Mesothelial cell of epicardium (in vitro differentiated cells): Measurements from ENCODE around the gene CFAP77. TPM values are rescaled to one million over a fixed set of nuclear protein-coding genes. Genes with fewer than 3 reads are reported as not detected.

Source experiments
- DNase-seq, 2 experiments: peaks; one replicate each; pipeline ENCODE4 v3.0.0; 2021; ENCODE audit warnings: low spot score in 2 of 2; ENCODE audit not compliant: unreplicated experiment in 2 of 2
- H3K27ac Mint-ChIP-seq: 2 replicates; pipeline ENCODE4 v1.8.0; 2021; ENCODE audit warnings: mixed read lengths
- H3K27me3 Mint-ChIP-seq: 2 replicates; pipeline ENCODE4 v1.8.0; 2021; ENCODE audit warnings: low read depth, mixed read lengths
- H3K36me3 Mint-ChIP-seq: 2 replicates; pipeline ENCODE4 v1.8.0; 2021; ENCODE audit warnings: mixed read lengths
- H3K4me1 Mint-ChIP-seq: 2 replicates; pipeline ENCODE4 v1.8.0; 2021; ENCODE audit warnings: mixed read lengths
- H3K4me3 Mint-ChIP-seq: 2 replicates; pipeline ENCODE4 v1.8.0; 2021; ENCODE audit warnings: mild to moderate bottlenecking, moderate library complexity, mixed read lengths
- H3K9me3 Mint-ChIP-seq: 2 replicates; pipeline ENCODE4 v1.8.0; 2021; ENCODE audit warnings: mixed read lengths
- total RNA-seq: library from RNA; stranded (reverse); gene quantifications from 3 replicates; pipeline ENCODE4 v1.2.1, GENCODE V29; 2021
- TF ChIP-seq, protein P1 (sequence below): fragments of 200-600 bp; sonication (generic); IDR thresholded peaks from one replicate; pipeline ENCODE4 v1.5.0; 2021; ENCODE audit warnings: antibody characterized with exemption; ENCODE audit not compliant: unreplicated experiment

Gene CFAP77
- total RNA-seq, 1 donor from 2014 or later = not detected

GRCh38 chr9:132577119-132577518 lies 167.1 kb downstream of the CFAP77 start:
- no peak for DNase-seq
- TF ChIP-seq, protein P1, sequence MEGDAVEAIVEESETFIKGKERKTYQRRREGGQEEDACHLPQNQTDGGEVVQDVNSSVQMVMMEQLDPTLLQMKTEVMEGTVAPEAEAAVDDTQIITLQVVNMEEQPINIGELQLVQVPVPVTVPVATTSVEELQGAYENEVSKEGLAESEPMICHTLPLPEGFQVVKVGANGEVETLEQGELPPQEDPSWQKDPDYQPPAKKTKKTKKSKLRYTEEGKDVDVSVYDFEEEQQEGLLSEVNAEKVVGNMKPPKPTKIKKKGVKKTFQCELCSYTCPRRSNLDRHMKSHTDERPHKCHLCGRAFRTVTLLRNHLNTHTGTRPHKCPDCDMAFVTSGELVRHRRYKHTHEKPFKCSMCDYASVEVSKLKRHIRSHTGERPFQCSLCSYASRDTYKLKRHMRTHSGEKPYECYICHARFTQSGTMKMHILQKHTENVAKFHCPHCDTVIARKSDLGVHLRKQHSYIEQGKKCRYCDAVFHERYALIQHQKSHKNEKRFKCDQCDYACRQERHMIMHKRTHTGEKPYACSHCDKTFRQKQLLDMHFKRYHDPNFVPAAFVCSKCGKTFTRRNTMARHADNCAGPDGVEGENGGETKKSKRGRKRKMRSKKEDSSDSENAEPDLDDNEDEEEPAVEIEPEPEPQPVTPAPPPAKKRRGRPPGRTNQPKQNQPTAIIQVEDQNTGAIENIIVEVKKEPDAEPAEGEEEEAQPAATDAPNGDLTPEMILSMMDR = no peak
- peaks cover 3% of the 10 kb centered on the region for H3K4me1 Mint-ChIP-seq
- peaks cover 87% of the 10 kb centered on the region for H3K27me3 Mint-ChIP-seq
- H3K36me3 Mint-ChIP-seq = no peaks in the 10 kb centered on the region
- no peaks in the 10 kb centered on the region for H3K9me3 Mint-ChIP-seq
- H3K27ac Mint-ChIP-seq = no peak overlapping the region
- H3K4me3 Mint-ChIP-seq = no peak overlapping the region

GRCh38 chr9:132578367-132578932 lies 168.4 kb downstream of the CFAP77 start:
- no peak overlapping the region for H3K4me3 Mint-ChIP-seq
- H3K4me1 Mint-ChIP-seq = peaks cover 3% of the 10 kb centered on the region
- TF ChIP-seq, protein P1 = no peak
- no peaks in the 10 kb centered on the region for H3K9me3 Mint-ChIP-seq
- peaks cover 88% of the 10 kb centered on the region for H3K27me3 Mint-ChIP-seq
- no peak overlapping the region for H3K27ac Mint-ChIP-seq
- H3K36me3 Mint-ChIP-seq = no peaks in the 10 kb centered on the region
- DNase-seq = no peak

DNA sequence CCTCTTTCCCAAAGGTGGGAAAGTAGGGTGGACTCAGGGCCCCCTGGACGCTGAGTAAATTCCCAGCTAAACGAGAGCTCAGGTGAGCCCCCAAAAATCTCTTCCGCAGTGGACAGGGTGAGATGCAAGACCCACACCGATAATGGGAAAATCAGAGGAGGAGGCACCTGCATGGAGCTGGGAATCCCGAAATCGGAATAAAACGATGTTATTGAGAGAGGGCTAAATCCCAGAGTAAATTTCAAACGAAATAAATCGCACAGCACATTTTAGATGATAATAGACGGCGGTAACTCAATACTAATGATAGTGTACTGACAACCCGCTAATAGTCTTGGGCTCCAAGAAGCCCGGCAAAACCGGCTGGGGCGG lies 169.4 kb downstream of the CFAP77 start:
- Mint-ChIP-seq H3K27me3 (peaks cover 93% of the 10 kb centered on the region), H3K36me3 (no peaks in the 10 kb centered on the region), H3K4me3 (no peak overlapping the region), H3K4me1 (peaks cover 3% of the 10 kb centered on the region), H3K27ac (no peak overlapping the region), H3K9me3 (no peaks in the 10 kb centered on the region)
- DNase-seq = no peak
- TF ChIP-seq, protein P1 = no peak

DNA sequence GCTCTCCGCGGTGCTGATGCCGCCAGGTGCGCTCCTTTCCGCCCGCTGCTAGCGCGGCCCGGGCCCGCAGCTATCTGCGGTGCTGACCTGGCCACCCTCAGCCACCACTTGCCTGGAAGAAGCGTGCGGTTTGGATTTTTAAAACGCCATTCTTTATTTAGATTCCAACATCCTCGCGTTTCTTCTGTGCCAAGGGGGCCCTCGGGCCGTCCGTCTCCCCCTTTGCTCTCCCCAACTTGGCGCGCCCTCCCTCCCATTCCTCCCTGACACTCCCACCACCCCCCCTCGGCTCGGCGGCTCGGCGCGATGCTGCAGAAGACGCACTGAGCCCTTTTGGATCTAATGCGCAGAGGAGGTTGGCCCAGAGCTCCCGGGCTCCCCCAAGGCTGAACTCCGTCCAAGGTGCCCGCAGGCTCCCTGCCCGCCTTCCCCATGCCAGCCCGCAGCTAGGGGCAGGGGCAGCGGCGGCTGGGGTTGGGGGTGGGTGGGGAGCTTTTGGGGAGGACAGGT lies 172.3 kb downstream of the CFAP77 start, which contains the start of gene BARHL1:
BARHL1 (plus strand) TSS at position 331 of the 510 bp plus-strand sequence. CDS start 192 bp downstream, outside the sequence.
- no peaks in the 10 kb centered on the region for H3K9me3 Mint-ChIP-seq
- no peak for DNase-seq
- H3K4me1 Mint-ChIP-seq = peaks cover 3% of the 10 kb centered on the region
- no peak within 1 kb of the TSS for H3K27ac Mint-ChIP-seq
- no peaks in the 10 kb centered on the region for H3K36me3 Mint-ChIP-seq
- H3K4me3 Mint-ChIP-seq = peak within 1 kb of the TSS; percentile 51
- TF ChIP-seq, protein P1 = no peak
- peaks cover 97% of the 10 kb centered on the region for H3K27me3 Mint-ChIP-seq

GRCh38 chr9:132582786-132583583 lies 173.0 kb downstream of the CFAP77 start:
- no peak overlapping the region for H3K27ac Mint-ChIP-seq
- H3K4me3 Mint-ChIP-seq = no peak overlapping the region
- H3K4me1 Mint-ChIP-seq = peaks cover 3% of the 10 kb centered on the region
- no peaks in the 10 kb centered on the region for H3K36me3 Mint-ChIP-seq
- TF ChIP-seq, protein P1 = no peak
- H3K27me3 Mint-ChIP-seq = peaks cover 97% of the 10 kb centered on the region
- DNase-seq = no peak
- H3K9me3 Mint-ChIP-seq = no peaks in the 10 kb centered on the region
